SK-N-SH (cell line): ENCODE results near the gene NRP2.

Source experiments
- CTCF ChIP-seq: fragments of 200-600 bp; sonication (generic); IDR thresholded peaks from 2 replicates; pipeline ENCODE4 v1.6.1; 2017; ENCODE audit warnings: antibody characterized with exemption, mild to moderate bottlenecking, moderate library complexity
- EZH2phosphoT487 ChIP-seq: fragments of 200-600 bp; sonication (generic); IDR thresholded peaks from 2 replicates; pipeline ENCODE4 v1.6.1; 2017; ENCODE audit warnings: low read depth, mixed run types, mild to moderate bottlenecking, antibody characterized with exemption, moderate library complexity, borderline replicate concordance
- GATA2 ChIP-seq: sonication (generic); formaldehyde crosslinking; IDR thresholded peaks from 2 replicates; pipeline ENCODE4 v1.5.0; 2020; ENCODE audit warnings: mild to moderate bottlenecking, missing genetic modification reagents
- TF ChIP-seq, protein P1 (sequence below): IDR thresholded peaks from 2 replicates; pipeline ENCODE4 v1.4.0; 2012; ENCODE audit warnings: low read depth
- TF ChIP-seq, protein P2 (sequence below): IDR thresholded peaks from 2 replicates; pipeline ENCODE4 v1.6.1; 2012; ENCODE audit warnings: mild to moderate bottlenecking, low read depth, low read length, moderate library complexity

GRCh38 chr2:205730701-205731582 is 48.6 kb downstream of the NRP2 start:
- TF ChIP-seq, protein P1, sequence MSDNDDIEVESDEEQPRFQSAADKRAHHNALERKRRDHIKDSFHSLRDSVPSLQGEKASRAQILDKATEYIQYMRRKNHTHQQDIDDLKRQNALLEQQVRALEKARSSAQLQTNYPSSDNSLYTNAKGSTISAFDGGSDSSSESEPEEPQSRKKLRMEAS: no peak
- TF ChIP-seq GATA2 (no peak), CTCF (no peak), EZH2phosphoT487 (no peak)
- TF ChIP-seq, protein P2, sequence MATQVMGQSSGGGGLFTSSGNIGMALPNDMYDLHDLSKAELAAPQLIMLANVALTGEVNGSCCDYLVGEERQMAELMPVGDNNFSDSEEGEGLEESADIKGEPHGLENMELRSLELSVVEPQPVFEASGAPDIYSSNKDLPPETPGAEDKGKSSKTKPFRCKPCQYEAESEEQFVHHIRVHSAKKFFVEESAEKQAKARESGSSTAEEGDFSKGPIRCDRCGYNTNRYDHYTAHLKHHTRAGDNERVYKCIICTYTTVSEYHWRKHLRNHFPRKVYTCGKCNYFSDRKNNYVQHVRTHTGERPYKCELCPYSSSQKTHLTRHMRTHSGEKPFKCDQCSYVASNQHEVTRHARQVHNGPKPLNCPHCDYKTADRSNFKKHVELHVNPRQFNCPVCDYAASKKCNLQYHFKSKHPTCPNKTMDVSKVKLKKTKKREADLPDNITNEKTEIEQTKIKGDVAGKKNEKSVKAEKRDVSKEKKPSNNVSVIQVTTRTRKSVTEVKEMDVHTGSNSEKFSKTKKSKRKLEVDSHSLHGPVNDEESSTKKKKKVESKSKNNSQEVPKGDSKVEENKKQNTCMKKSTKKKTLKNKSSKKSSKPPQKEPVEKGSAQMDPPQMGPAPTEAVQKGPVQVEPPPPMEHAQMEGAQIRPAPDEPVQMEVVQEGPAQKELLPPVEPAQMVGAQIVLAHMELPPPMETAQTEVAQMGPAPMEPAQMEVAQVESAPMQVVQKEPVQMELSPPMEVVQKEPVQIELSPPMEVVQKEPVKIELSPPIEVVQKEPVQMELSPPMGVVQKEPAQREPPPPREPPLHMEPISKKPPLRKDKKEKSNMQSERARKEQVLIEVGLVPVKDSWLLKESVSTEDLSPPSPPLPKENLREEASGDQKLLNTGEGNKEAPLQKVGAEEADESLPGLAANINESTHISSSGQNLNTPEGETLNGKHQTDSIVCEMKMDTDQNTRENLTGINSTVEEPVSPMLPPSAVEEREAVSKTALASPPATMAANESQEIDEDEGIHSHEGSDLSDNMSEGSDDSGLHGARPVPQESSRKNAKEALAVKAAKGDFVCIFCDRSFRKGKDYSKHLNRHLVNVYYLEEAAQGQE: no peak
